Thyroid gland (tissue), 4 donors: ENCODE results near the gene ELL2. TPM values are rescaled to one million over a fixed set of nuclear protein-coding genes. Genes with fewer than 3 reads are reported as not detected.
"Not testable (repeated sequence)": the region's sequence is repeated elsewhere in the genome, so short reads cannot be mapped to it uniquely, and the experiment has no call there.

Experiments used
- DNase-seq, 2 donors: peaks; one replicate each; pipeline ENCODE4 v3.0.0-alpha.2; 2019
- H3K27ac ChIP-seq, 3 donors: fragments of 200-600 bp; sonication (generic); 1 replicate in 2 of 3; 2 replicates in 1 of 3; pipeline ENCODE4 v1.5.1; 2016 to 2019; ENCODE audit warnings: mild to moderate bottlenecking in 1 of 3, moderate library complexity in 1 of 3
- H3K27me3 ChIP-seq: fragments of 200-600 bp; sonication (generic); one replicate; pipeline ENCODE4 v1.5.1; 2019
- H3K36me3 ChIP-seq, 2 donors: fragments of 200-600 bp; sonication (generic); one replicate each; pipeline ENCODE4 v1.5.1; 2016 to 2019
- H3K4me1 ChIP-seq, 2 donors: fragments of 200-600 bp; sonication (generic); one replicate each; pipeline ENCODE4 v1.5.1; 2017 to 2019
- H3K4me3 ChIP-seq, 3 donors: fragments of 200-600 bp; sonication (generic); replicated peaks in 1 of 3; 1 replicate in 2 of 3; 2 replicates in 1 of 3; pipeline ENCODE4 v1.5.1; 2016; ENCODE audit warnings: mild to moderate bottlenecking in 1 of 3
- H3K9me3 ChIP-seq: fragments of 200-600 bp; sonication (generic); one replicate; pipeline ENCODE4 v1.5.1; 2017
- POLR2A ChIP-seq, 2 donors: fragments of 450-650 bp; IDR thresholded peaks; one replicate each; pipeline ENCODE4 v1.6.1; 2017; ENCODE audit warnings: antibody characterized with exemption in 2 of 2, mild to moderate bottlenecking in 2 of 2, moderate library complexity in 1 of 2
- WGBS, 2 donors: methylation state at CpG; one replicate each; pipeline ENCODE4 v1.1.5; 2017; 5-methylcytosine and 5-hydroxymethylcytosine counted together
- intact Hi-C: fragments of 100-400 bp; cut with DNase I; formaldehyde crosslinking; loops from one replicate; pipeline ENCODE4 v1.15.1; 2023
- total RNA-seq, 4 donors: library from RNA; depleted of rRNA; stranded (reverse); fragments of >200 nt; gene quantifications; one replicate each; pipeline ENCODE4 v1.2.3, GENCODE V29; 2016
- TF ChIP-seq, protein P1 (sequence below), 6 experiments: fragments of 200-600 bp in 3 of 6; fragments of 450-650 bp in 3 of 6; sonication (generic) in 3 of 6; IDR thresholded peaks; one replicate each; pipeline ENCODE4 v1.5.1; 2016 to 2019; ENCODE audit warnings: antibody characterized with exemption in 6 of 6, mild to moderate bottlenecking in 2 of 6, inconsistent platforms in 1 of 6, moderate library complexity in 1 of 6

Gene ELL2
- total RNA-seq, 4 donors from 2014 or later = 56.1 to 80.2 (median 69.6) TPM

GRCh38 chr5:95870105-95870672 lies 91.5 kb downstream of the ELL2 start:
- WGBS, 2 donors = 71 to 89% methylated on average over 1 of the region's 1 CpG
- TF ChIP-seq, protein P1, sequence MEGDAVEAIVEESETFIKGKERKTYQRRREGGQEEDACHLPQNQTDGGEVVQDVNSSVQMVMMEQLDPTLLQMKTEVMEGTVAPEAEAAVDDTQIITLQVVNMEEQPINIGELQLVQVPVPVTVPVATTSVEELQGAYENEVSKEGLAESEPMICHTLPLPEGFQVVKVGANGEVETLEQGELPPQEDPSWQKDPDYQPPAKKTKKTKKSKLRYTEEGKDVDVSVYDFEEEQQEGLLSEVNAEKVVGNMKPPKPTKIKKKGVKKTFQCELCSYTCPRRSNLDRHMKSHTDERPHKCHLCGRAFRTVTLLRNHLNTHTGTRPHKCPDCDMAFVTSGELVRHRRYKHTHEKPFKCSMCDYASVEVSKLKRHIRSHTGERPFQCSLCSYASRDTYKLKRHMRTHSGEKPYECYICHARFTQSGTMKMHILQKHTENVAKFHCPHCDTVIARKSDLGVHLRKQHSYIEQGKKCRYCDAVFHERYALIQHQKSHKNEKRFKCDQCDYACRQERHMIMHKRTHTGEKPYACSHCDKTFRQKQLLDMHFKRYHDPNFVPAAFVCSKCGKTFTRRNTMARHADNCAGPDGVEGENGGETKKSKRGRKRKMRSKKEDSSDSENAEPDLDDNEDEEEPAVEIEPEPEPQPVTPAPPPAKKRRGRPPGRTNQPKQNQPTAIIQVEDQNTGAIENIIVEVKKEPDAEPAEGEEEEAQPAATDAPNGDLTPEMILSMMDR (IDR thresholded peaks at IDR 0.05) = no peak
- no peak for TF ChIP-seq POLR2A (IDR thresholded peaks at IDR 0.05)
- no peaks in the 10 kb centered on the region for H3K36me3 ChIP-seq
- H3K27ac ChIP-seq = no peak overlapping the region
- H3K4me1 ChIP-seq = no peaks in the 10 kb centered on the region
- H3K9me3 ChIP-seq = no peaks in the 10 kb centered on the region
- DNase-seq = no peak
- intact Hi-C loops = no loop called here
- H3K27me3 ChIP-seq = no peaks in the 10 kb centered on the region
- H3K4me3 ChIP-seq = no peak overlapping the region

GRCh38 chr5:95869173-95869855 lies 92.3 kb downstream of the ELL2 start:
- H3K27me3 ChIP-seq, H3K4me3 ChIP-seq, H3K36me3 ChIP-seq, DNase-seq, H3K9me3 ChIP-seq, intact Hi-C loops, H3K4me1 ChIP-seq, H3K27ac ChIP-seq: not testable (repeated sequence)
- whole genome bisulfite sequencing, 2 donors = 63 to 70% methylated on average over 3 of the region's 3 CpGs

- intact Hi-C loops = no loop called here
- Histone ChIP-seq H3K27ac (no peak overlapping the region), H3K27me3 (no peaks in the 10 kb centered on the region), H3K36me3 (no peaks in the 10 kb centered on the region), H3K9me3 (no peaks in the 10 kb centered on the region), H3K4me3 (no peak overlapping the region), H3K4me1 (peaks cover 0 to 1% of the 10 kb centered on the region in 2 donors)
- TF ChIP-seq, protein P1 (IDR thresholded peaks at IDR 0.05) = no peak
- no peak for TF ChIP-seq POLR2A (IDR thresholded peaks at IDR 0.05)
- 95 to 97% methylated on average over 4 of the region's 4 CpGs for WGBS, 2 donors
- DNase-seq = no peak
These were observed 93.5 kb downstream of the ELL2 start for GRCh38 chr5:95868136-95868535.

GRCh38 chr5:95866435-95867040 lies 95.1 kb downstream of the ELL2 start:
- intact Hi-C loops = no loop called here
- 85 to 93% methylated on average over 1 of the region's 1 CpG for WGBS, 2 donors
- H3K27me3 ChIP-seq = no peaks in the 10 kb centered on the region
- no peaks in the 10 kb centered on the region for H3K36me3 ChIP-seq
- TF ChIP-seq, protein P1 (IDR thresholded peaks at IDR 0.05) = no peak
- no peak for TF ChIP-seq POLR2A (IDR thresholded peaks at IDR 0.05)
- DNase-seq = no peak
- H3K4me1 ChIP-seq = peaks cover 6 to 17% of the 10 kb centered on the region in 2 donors
- H3K27ac ChIP-seq = no peak overlapping the region
- no peak overlapping the region for H3K4me3 ChIP-seq
- no peaks in the 10 kb centered on the region for H3K9me3 ChIP-seq

DNA sequence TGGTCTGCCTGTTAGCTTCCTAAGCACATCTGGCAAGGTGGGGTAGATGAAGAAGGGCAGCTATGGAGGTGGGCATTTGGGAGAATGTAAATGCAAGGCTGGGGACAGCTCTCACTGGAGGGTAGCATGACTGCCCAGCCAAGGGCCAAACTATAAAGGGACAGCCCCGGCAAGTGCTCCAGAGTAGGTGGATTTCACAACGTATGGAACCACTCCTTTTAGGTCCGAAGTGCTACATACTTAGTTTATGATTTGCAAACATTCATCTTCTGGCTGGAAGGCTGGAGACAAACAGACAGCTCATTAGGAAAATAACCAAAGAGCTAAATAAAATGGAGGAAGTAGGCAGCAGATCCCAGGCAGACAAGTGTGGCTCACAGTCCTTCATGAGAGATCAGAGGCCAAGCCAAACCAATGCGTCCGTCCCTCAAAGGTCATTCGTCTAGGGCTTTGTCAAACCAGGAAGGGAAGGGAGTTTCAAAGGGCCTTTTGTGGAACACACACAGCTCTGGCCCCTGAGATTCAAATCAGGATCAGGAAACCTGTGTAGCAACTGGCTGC lies 96.6 kb downstream of the ELL2 start:
- intact Hi-C loops = no loop called here
- H3K27me3 ChIP-seq = no peaks in the 10 kb centered on the region
- no peak for TF ChIP-seq POLR2A (IDR thresholded peaks at IDR 0.05)
- TF ChIP-seq, protein P1 (IDR thresholded peaks at IDR 0.05) = no peak
- 85 to 92% methylated on average over 6 of the region's 6 CpGs for WGBS, 2 donors
- DNase-seq = no peak
- no peaks in the 10 kb centered on the region for H3K9me3 ChIP-seq
- H3K4me3 ChIP-seq = no peak overlapping the region
- H3K36me3 ChIP-seq = no peaks in the 10 kb centered on the region
- peaks cover 6 to 30% of the 10 kb centered on the region in 2 donors for H3K4me1 ChIP-seq
- H3K27ac ChIP-seq = no peak overlapping the region
